ENCODE results near the gene TREX2.
A peak's percentile ranks its signal among the peaks of the same experiment; 100 is the strongest.

The TREX2 gene

DNA sequence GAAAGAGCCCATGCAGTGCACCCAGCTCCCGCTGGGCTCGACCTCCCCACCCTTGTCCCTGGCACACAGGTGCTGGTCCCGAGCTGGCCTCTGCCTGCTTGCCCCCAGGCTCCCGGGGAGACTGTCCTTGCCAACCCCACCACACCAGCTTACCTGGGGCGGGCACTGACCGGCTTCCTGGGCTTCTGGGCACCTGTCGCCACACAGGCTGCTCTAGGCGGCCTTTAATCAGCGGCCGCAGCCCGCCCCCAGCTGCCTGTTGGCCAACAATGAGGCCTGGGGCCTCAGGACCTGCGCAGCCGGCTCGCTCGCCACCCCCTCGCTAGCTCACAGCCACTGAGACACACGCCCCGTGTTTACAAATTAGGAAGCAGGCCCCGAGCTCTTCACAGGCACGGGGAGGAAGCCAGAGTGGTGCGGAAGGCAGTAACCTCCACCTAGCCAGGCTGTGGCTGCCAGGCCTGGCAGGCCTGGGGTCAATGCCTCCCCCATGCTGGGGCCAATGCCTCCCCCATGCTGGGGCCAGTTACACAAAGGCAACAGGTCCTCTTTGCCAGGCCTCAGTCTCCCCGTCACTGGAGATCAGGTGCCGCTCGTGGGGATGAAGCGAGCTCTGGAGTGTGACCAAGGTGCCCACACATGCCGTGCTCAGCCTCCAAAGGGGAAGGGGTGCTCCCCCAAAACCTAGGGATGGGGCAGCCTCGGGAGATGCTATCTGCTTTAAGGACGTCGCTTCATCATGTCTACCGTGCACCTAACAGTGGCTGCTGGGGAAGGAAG, at the start of gene TREX2:
TSS of gene TREX2 (minus strand) at position 201 of the 780 bp plus-strand sequence. CDS start 626 bp downstream, outside the sequence.
- DNase-seq, result no peak

GRCh38 chrX:153495362-153495751, 49.5 kb upstream of the TREX2 start:
- DNase-seq, result no peak

GRCh38 chrX:153494541-153495361, 48.9 kb upstream of the TREX2 start, which contains the start of gene BGN:
BGN (plus strand) TSS chrX:153494980; CDS start chrX:153504632, 9,652 bp downstream.
- DNase-seq, result no peak

DNA sequence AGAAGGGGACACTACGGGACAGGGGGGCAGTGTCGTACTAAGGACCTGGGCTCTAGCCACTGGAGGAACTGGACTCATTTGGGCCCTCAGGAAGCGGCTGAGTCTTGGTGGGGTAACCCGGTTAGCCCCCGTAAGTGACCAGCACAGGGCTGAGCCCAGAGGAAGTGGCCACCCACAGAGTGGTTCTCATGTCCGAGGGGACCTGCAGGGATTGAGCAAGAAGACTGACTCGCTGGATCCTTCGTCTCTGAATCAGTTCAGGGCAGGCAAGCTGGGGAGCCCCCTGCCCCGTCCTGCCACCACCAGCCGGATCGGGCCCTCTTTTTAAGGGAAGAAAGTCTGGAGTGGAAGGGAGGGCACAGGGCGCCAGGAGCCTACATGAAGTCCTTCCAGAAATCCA, 48.2 kb upstream of the TREX2 start:
- DNase-seq, result peak; percentile 2 to 33

DNA sequence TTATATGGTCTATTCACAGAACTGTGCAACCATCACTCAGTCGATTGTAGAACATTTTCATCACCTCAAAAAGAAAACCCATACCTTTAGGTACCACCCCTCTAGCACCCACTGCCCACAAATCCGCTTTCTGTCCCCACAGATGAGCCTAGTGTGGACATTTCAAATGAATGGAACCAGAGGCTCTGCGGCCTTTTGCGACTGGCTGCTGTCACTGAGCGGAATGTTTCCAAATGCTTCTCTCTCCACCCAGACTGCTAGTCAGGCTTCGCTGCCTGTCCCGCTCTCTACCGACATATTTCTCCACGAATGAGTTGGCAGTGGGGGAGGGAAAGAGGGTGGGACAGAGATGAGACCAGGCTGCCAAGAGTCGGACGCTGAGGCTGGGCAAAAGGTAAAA, 47.2 kb upstream of the TREX2 start:
- DNase-seq, result no peak

GRCh38 chrX:153492543-153492942, 46.7 kb upstream of the TREX2 start:
- no peak for DNase-seq

- DNase-seq, result no peak
Measured at GRCh38 chrX:153491918-153492317, 46.1 kb upstream of the TREX2 start.

- DNase-seq, result no peak
Measured at GRCh38 chrX:153491351-153491914, 45.6 kb upstream of the TREX2 start.

- DNase-seq, result no peak
Measured at GRCh38 chrX:153490217-153490930, 44.5 kb upstream of the TREX2 start.

DNA sequence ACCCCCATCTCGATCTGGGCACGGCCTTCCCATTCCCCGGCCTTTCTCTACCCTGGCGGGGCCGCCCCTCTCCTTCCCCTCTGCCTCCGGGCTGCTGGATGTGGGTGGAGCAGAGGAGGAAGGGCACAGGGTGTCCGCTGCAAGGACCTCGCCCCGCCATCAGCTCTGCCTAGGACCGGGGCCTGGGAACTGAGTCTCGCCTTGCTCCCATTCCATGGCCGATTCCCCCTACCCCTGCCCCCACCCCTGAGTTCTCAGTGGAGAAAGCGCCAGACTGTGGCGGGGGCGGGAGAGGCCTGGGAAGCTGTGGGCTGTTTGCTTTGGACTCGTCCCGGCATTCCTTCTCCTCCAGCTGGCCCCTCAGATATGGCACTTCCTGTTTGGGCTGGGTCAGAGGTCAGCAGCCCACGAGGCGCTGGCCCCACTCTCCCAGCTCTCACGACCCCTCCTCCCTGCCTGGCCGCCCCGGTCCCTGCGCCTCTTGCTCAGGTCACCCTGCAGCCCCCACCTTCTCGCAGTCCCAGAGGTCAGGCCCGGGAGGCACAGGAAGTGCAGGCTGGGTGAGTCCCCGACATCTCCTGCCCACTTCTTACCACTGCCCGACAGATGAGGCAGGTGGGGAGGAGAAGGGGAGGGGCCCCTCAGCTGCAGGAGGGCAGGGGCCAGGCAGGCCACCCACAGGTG, 42.5 kb upstream of the TREX2 start:
- no peak for DNase-seq

GRCh38 chrX:153487590-153488071, 41.8 kb upstream of the TREX2 start:
- DNase-seq, result no peak

GRCh38 chrX:153486171-153486570, 40.3 kb upstream of the TREX2 start:
- DNase-seq, result no peak

- DNase-seq, result no peak
Measured at GRCh38 chrX:153485396-153486080, 39.7 kb upstream of the TREX2 start.

DNA sequence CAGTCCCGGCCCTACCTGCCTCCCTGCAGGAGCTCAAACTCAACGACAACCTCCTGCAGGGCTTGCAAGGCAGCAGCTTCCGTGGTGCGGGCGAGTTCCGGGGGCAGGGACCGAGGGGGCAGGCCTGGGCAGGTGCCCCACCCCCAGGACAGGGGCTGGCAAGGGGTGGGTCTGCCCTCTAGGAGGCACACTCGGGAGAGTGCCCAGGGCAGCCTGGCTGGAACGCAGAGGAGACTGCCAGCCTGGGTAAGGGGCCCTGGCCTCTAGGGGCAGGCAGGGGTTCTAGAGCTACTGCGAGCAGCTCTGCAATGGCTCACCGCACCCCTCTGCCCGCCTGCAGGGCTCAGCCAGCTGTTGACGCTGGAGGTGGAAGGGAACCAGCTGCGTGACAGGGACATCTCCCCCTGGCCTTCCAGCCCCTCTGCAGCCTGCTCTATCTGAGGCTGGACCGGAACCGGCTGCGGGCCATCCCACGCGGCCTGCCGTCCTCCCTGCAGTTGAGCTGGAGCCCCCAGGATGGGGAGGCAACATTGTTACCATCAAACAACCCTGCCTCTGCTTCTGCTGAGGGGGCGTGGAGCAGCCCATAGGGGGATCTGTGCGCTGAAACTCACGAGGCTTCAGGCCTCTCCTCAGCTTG, 36.6 kb upstream of the TREX2 start:
- DNase-seq, result no peak

GRCh38 chrX:153481043-153481442, 35.2 kb upstream of the TREX2 start:
- no peak for DNase-seq

- no peak for DNase-seq
Measured at GRCh38 chrX:153478746-153479145, 32.9 kb upstream of the TREX2 start.

DNA sequence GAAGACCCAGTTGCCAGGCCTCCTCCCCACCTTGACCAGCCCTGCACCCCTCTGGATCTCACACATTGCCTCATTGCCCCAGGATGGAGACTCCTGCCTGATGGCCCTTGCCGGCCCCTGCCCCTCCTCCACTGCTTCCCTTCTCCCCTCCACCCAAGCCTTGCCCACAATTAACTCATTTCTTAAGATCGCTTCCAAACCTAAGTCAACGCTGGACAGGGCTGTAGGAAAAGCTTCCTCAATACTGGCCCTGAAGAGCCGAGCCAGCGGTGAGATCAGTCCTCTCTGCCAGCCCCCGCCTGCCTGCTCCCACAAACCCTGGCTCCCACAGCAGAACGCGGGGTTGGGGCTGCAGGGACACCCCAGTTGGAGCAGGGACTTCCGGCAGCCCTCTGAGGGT, 32.0 kb upstream of the TREX2 start:
- no peak for DNase-seq

DNA sequence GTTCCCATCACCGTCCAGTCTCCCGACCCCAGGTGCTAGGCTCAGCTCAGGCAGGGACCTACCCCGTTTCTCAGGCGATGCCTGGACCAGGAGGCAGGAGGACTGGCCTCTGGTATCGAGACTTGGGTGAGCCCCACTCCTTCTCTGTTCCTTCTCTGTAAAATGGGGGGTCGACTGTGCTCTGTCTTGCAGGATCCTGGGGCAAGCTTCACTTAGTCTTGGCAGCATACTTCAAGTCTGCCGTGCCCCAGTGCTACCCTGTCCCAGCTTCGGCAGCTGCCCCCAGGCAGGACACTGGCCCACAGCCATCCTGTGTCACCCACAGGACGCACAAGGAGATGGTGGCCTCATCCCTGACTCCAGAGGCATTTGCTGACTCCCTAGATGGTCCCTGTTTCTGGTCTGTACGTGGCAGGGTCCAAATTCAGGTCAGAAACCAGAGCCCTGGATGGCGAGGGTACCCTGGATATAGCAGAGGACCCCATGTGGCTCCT, 31.6 kb upstream of the TREX2 start:
- no peak for DNase-seq

DNA sequence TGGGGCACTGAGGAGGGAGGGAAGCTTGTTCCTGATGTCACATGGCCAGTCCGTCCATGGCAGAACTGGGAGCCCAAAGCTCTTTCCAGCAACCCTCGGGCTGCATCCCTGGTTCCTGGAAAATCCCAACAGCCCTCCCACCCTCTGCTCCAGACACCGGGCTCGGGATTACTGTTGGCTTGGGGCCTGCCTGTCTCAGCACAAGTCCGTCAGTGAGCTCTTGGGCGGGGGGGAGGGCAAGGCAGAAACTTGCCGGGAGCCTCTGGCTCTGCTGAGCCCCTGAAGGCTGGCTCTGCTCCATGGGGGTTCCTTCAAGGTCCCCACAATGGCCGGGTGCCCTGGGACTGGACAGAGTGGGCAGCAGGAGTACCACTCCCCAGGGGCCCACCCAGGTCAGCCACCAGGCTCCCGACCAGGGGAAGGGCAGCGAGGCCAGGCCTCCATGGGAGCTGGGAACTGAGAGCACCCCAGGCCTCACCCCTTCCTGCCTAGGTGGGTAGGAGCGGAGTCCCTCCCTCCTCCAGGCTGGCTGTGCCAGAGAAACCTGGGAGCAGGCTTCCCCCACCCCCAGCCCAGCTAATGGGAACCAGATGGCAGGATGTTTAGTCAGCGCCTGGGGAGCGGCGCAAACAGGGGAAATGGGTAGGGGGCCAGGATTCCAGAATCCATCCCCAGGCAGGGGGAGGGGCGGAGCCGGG, 31.0 kb upstream of the TREX2 start:
- DNase-seq, result no peak

- no peak for DNase-seq
Measured at GRCh38 chrX:153475751-153476281, 30.0 kb upstream of the TREX2 start.
